HepG2 (cell line): ENCODE results near the gene ELOVL2. TPM values are rescaled to one million over a fixed set of nuclear protein-coding genes. Genes with fewer than 3 reads are reported as not detected.

Experiments
- E2F5 ChIP-seq: sonication (generic); formaldehyde crosslinking; conservative IDR thresholded peaks from 2 replicates; pipeline ENCODE4 v1.4.0; 2020; ENCODE audit warnings: missing genetic modification reagents
- HNF4A ChIP-seq: sonication (generic); formaldehyde crosslinking; IDR thresholded peaks from 2 replicates; pipeline ENCODE4 v1.4.0; 2020; ENCODE audit warnings: missing genetic modification reagents
- HNRNPLL ChIP-seq: fragments of 200-400 bp; formaldehyde crosslinking; IDR thresholded peaks from 2 replicates; pipeline ENCODE4 v1.6.1; 2017; ENCODE audit warnings: mild to moderate bottlenecking, low read depth, low read length; ENCODE audit not compliant: poor library complexity, severe bottlenecking
- NFE2L2 ChIP-seq: fragments of 150-350 bp; IDR thresholded peaks from 2 replicates; pipeline ENCODE4 v1.6.1; 2014; ENCODE audit warnings: low read length
- POGK ChIP-seq: sonication (generic); formaldehyde crosslinking; conservative IDR thresholded peaks from 2 replicates; pipeline ENCODE4 v1.8.0; 2022; ENCODE audit warnings: mild to moderate bottlenecking, moderate library complexity, missing genetic modification reagents
- RCOR2 ChIP-seq: IDR thresholded peaks from 2 replicates; pipeline ENCODE4 v1.6.1; 2016; ENCODE audit warnings: missing biosample characterization, missing genetic modification reagents
- SMARCE1 ChIP-seq: fragments of 450-650 bp; IDR thresholded peaks from 2 replicates; pipeline ENCODE4 v1.6.1; 2017; ENCODE audit warnings: borderline replicate concordance
- SMC3 ChIP-seq: IDR thresholded peaks from 2 replicates; pipeline ENCODE4 v1.6.1; 2011; ENCODE audit warnings: low read length, improper control_type of control experiment
- ZBTB37 ChIP-seq: sonication (generic); formaldehyde crosslinking; IDR thresholded peaks from 2 replicates; pipeline ENCODE4 v1.4.0; 2020; ENCODE audit warnings: mild to moderate bottlenecking, missing genetic modification reagents
- ZNF564 ChIP-seq: sonication (generic); formaldehyde crosslinking; IDR thresholded peaks from 2 replicates; pipeline ENCODE4 v1.8.1; 2023; ENCODE audit warnings: mild to moderate bottlenecking, missing genetic modification reagents
- ZNF574 ChIP-seq: sonication (generic); formaldehyde crosslinking; IDR thresholded peaks from 2 replicates; pipeline ENCODE4 v1.4.0; 2020; ENCODE audit warnings: missing genetic modification reagents
- ZNF691 ChIP-seq: sonication (generic); formaldehyde crosslinking; IDR thresholded peaks from 2 replicates; pipeline ENCODE4 v1.4.0; 2020; ENCODE audit warnings: missing genetic modification reagents, low read depth, mild to moderate bottlenecking, borderline replicate concordance
- ZSCAN20 ChIP-seq: sonication (generic); formaldehyde crosslinking; IDR thresholded peaks from 2 replicates; pipeline ENCODE4 v1.4.0; 2020; ENCODE audit warnings: missing genetic modification reagents, mild to moderate bottlenecking, borderline replicate concordance
- polyA plus RNA-seq, 8 experiments: library from polyadenylated mRNA; depleted of rRNA in 3 of 8; stranded (reverse) in 7 of 8; unstranded in 1 of 8; fragments of >200 nt; fragmentation: Illumina TruSeq in 4 of 8; extraction: Trizol in 4 of 8; gene quantifications; 2 replicates each; pipeline versions ENCODE4 v1.2.1 to v1.2.3, GENCODE V29; 2011 to 2016; ENCODE audit warnings: low read depth in 4 of 8, missing spikeins in 1 of 8, mixed read lengths in 1 of 8; ENCODE audit not compliant: insufficient read depth in 1 of 8
- total RNA-seq, 5 experiments: library from RNA; depleted of rRNA; stranded (reverse); fragments of >200 nt; fragmentation: Illumina TruSeq; extraction: Trizol; gene quantifications; 2 replicates each; pipeline ENCODE4 v1.2.3, GENCODE V29; 2016; ENCODE audit warnings: low read depth in 1 of 5
- TF ChIP-seq, protein P1 (sequence below): IDR thresholded peaks from 2 replicates; pipeline ENCODE4 v1.6.1; 2012; ENCODE audit warnings: inconsistent platforms
- TF ChIP-seq, protein P2 (sequence below): sonication (generic); formaldehyde crosslinking; IDR thresholded peaks from 2 replicates; pipeline ENCODE4 v1.4.0; 2020; ENCODE audit warnings: missing genetic modification reagents
- TF ChIP-seq, protein P3 (sequence below): sonication (generic); formaldehyde crosslinking; IDR thresholded peaks from 2 replicates; pipeline ENCODE4 v1.5.0; 2020; ENCODE audit warnings: missing genetic modification reagents

ELOVL2 gene
- total and polyA plus RNA-seq, 2 of the 13 experiments (the other 11 are each of a cell fraction or from before 2014, with no cell fraction given) = 43.6 to 65.4 TPM

DNA sequence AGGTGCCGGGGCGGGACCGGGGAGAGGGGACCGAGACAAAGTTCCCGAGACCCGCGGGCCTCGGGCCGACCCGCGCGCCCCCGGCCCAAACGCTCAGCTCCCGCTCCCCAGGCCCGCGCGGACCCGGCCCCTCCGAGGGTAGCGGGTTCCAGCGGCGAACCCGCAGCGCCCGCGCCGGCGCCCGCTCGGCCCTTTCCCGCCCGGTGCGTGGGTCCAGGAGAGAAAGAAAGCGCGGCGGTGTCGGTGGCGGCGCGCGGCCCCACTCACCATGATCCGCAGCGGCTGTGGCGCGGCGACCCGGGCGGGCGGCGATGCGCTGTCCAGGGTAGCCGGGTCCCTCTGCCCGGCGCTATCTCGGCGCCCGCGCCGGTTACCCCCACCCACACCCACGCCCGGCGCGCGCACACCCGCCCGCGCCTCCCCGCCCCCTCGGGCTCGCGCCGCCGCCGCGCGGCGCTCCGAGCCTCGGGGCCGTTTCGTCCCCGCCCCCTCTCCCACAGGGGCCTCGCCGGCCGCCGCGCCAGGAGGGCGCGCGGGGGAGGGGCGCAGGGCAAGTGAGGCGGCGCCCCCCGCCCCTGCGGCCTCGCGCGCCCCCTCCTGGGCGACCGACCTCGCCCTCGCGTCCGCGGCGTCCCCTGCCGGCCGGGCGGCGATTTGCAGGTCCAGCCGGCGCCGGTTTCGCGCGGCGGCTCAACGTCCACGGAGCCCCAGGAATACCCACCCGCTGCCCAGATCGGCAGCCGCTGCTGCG lies at the start of gene ELOVL2 (continued):
- peak; percentile 84; the same call in 1 of the 2 replicates for TF ChIP-seq ZNF691
- TF ChIP-seq POGK (CRISPR knock-in tag) = peak; percentile 81
- TF ChIP-seq ZNF564 (CRISPR knock-in tag) = peak; percentile 83; the same call in 1 of the 2 replicates
- peak; percentile 32 for TF ChIP-seq HNRNPLL
- TF ChIP-seq SMC3 = peak; percentile 47; the same call in 1 of the 2 replicates
- TF ChIP-seq, protein P1, sequence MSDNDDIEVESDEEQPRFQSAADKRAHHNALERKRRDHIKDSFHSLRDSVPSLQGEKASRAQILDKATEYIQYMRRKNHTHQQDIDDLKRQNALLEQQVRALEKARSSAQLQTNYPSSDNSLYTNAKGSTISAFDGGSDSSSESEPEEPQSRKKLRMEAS = peak; percentile 88
- 0 out of 2 replicates have a peak, but pooled peaks have one; percentile 7 for TF ChIP-seq NFE2L2
- TF ChIP-seq ZNF574 (CRISPR knock-in tag) = peak; percentile 92
- TF ChIP-seq SMARCE1 = peak; percentile 59; the same call in 1 of the 2 replicates
- TF ChIP-seq E2F5 (CRISPR knock-in tag) = peak; percentile 50
- TF ChIP-seq, protein P2, sequence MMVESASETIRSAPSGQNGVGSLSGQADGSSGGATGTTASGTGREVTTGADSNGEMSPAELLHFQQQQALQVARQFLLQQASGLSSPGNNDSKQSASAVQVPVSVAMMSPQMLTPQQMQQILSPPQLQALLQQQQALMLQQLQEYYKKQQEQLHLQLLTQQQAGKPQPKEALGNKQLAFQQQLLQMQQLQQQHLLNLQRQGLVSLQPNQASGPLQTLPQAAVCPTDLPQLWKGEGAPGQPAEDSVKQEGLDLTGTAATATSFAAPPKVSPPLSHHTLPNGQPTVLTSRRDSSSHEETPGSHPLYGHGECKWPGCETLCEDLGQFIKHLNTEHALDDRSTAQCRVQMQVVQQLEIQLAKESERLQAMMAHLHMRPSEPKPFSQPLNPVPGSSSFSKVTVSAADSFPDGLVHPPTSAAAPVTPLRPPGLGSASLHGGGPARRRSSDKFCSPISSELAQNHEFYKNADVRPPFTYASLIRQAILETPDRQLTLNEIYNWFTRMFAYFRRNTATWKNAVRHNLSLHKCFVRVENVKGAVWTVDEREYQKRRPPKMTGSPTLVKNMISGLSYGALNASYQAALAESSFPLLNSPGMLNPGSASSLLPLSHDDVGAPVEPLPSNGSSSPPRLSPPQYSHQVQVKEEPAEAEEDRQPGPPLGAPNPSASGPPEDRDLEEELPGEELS = peak; percentile 28; the same call in 1 of the 2 replicates
- TF ChIP-seq ZBTB37 (CRISPR knock-in tag) = no peak
- peak; percentile 51; the same call in 1 of the 2 replicates for TF ChIP-seq ZSCAN20 (CRISPR knock-in tag)
- peak; percentile 65; the same call in 1 of the 2 replicates for TF ChIP-seq RCOR2 (CRISPR knock-in tag)
- peak; percentile 24; the same call in 1 of the 2 replicates for TF ChIP-seq HNF4A (CRISPR knock-in tag)
- TF ChIP-seq, protein P3, sequence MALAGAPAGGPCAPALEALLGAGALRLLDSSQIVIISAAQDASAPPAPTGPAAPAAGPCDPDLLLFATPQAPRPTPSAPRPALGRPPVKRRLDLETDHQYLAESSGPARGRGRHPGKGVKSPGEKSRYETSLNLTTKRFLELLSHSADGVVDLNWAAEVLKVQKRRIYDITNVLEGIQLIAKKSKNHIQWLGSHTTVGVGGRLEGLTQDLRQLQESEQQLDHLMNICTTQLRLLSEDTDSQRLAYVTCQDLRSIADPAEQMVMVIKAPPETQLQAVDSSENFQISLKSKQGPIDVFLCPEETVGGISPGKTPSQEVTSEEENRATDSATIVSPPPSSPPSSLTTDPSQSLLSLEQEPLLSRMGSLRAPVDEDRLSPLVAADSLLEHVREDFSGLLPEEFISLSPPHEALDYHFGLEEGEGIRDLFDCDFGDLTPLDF (CRISPR knock-in tag) = peak; percentile 46; the same call in 1 of the 2 replicates
